Endodermal cell (in vitro differentiated cells): Measurements from ENCODE around the gene RPUSD4. TPM values are rescaled to one million over a fixed set of nuclear protein-coding genes. Genes with fewer than 3 reads are reported as not detected.
A peak's percentile ranks its signal among the peaks of the same experiment; 100 is the strongest.

ENCODE experiments used
- DNase-seq: peaks from one replicate; pipeline ENCODE4 v3.0.0-alpha.2; 2017
- H3K27ac ChIP-seq: 2 replicates; pipeline ENCODE4 v1.5.1; 2013; ENCODE audit warnings: mild to moderate bottlenecking, low read depth, low read length, moderate library complexity
- H3K27me3 ChIP-seq: 2 replicates; pipeline ENCODE4 v1.6.1; 2013; ENCODE audit warnings: mild to moderate bottlenecking, low read length, moderate library complexity; ENCODE audit not compliant: insufficient read depth, control insufficient read depth, poor library complexity, severe bottlenecking
- H3K36me3 ChIP-seq: 2 replicates; pipeline ENCODE4 v1.7.0; 2013; ENCODE audit warnings: mild to moderate bottlenecking, low read length, moderate library complexity; ENCODE audit not compliant: control insufficient read depth, insufficient read depth
- H3K4me1 ChIP-seq: one replicate; pipeline ENCODE4 v1.7.0; 2013; ENCODE audit warnings: low read length; ENCODE audit not compliant: control insufficient read depth, insufficient read depth
- H3K4me3 ChIP-seq: 2 replicates; pipeline ENCODE4 v1.5.1; 2013; ENCODE audit warnings: mild to moderate bottlenecking, low read length, moderate library complexity
- H3K9ac ChIP-seq: 2 replicates; pipeline ENCODE4 v1.6.1; 2013; ENCODE audit warnings: mild to moderate bottlenecking, low read length, moderate library complexity; ENCODE audit not compliant: poor library complexity, severe bottlenecking; ENCODE audit errors: extremely low read depth
- H3K9me3 ChIP-seq: 2 replicates; pipeline ENCODE4 v1.6.1; 2013; ENCODE audit warnings: mild to moderate bottlenecking, low read length, moderate library complexity; ENCODE audit not compliant: control insufficient read depth
- H3K27ac Mint-ChIP-seq: 2 replicates; pipeline ENCODE4 v1.8.0; 2020; ENCODE audit warnings: mixed read lengths
- H3K27me3 Mint-ChIP-seq: 2 replicates; pipeline ENCODE4 v1.8.0; 2021; ENCODE audit warnings: mild to moderate bottlenecking, mixed read lengths; ENCODE audit not compliant: insufficient read depth
- H3K36me3 Mint-ChIP-seq: 2 replicates; pipeline ENCODE4 v1.8.0; 2020; ENCODE audit warnings: low read depth, mixed read lengths
- H3K4me1 Mint-ChIP-seq: 2 replicates; pipeline ENCODE4 v1.8.0; 2020; ENCODE audit warnings: mixed read lengths
- H3K4me3 Mint-ChIP-seq: 2 replicates; pipeline ENCODE4 v1.8.0; 2020; ENCODE audit warnings: mild to moderate bottlenecking, moderate library complexity, mixed read lengths
- H3K9me3 Mint-ChIP-seq: 2 replicates; pipeline ENCODE4 v1.8.0; 2020; ENCODE audit warnings: mild to moderate bottlenecking, mixed read lengths
- WGBS, 2 experiments: methylation state at CpG; one replicate each; pipeline versions ENCODE4 v1.1.5 to v1.1.7; 2013; ENCODE audit warnings: missing lambda C conversion rate in 2 of 2, mixed read lengths in 1 of 2; ENCODE audit not compliant: insufficient coverage in 1 of 2, insufficient read length in 1 of 2; 5-methylcytosine and 5-hydroxymethylcytosine counted together
- total RNA-seq, 2 donors: library from RNA; stranded (reverse); fragmentation: NEBNext Ultra II Directional in 1 of 2; extraction: Animal tissue kit (Norgen Biotek cat#: 25700) in 1 of 2; gene quantifications; 2 replicates in 1 of 2; 3 replicates in 1 of 2; pipeline ENCODE4 v1.2.1, GENCODE V29; 2021
- TF ChIP-seq, protein P1 (sequence below): fragments of 200-600 bp; sonication (generic); conservative IDR thresholded peaks from 2 replicates; pipeline ENCODE4 v1.5.0; 2021; ENCODE audit warnings: antibody characterized with exemption, mild to moderate bottlenecking

RPUSD4 gene
- total RNA-seq, 2 donors from 2014 or later, result 36.8 to 37.7 TPM

DNA sequence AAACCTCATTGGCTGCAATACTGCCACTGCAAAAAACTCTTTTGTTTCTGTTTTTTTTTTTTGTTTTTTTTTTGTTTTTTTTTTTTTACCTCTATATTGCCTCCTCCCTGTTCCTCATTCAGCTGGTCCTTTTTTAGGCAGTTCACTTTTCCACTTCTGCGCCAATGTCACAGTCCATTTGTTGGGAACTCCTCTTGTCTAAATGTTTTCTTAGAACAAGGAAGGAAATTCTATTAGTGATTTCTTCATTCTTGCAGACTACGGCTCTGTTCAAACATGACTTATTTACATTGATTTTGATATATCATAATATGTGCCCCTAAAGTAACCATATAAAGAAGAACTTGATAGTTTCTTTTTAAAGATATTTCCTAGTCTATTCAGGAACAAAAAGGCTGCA, 3.0 kb upstream of the RPUSD4 start:
- H3K36me3 Mint-ChIP-seq, result peaks cover 6% of the 10 kb centered on the region
- H3K4me1 Mint-ChIP-seq, result peaks cover 24% of the 10 kb centered on the region
- H3K27ac ChIP-seq, result no peak overlapping the region
- DNase-seq, result no peak
- peaks cover 10% of the 10 kb centered on the region for H3K36me3 ChIP-seq
- H3K9ac ChIP-seq, result no peak overlapping the region
- no peak overlapping the region for H3K27ac Mint-ChIP-seq
- H3K4me1 ChIP-seq, result no peaks in the 10 kb centered on the region
- no peaks in the 10 kb centered on the region for H3K9me3 ChIP-seq
- 94% methylated on average over 1 of the region's 2 CpGs; no CpG with 5 or more reads in 1 of the 2 experiments for WGBS, 2 experiments
- TF ChIP-seq, protein P1, sequence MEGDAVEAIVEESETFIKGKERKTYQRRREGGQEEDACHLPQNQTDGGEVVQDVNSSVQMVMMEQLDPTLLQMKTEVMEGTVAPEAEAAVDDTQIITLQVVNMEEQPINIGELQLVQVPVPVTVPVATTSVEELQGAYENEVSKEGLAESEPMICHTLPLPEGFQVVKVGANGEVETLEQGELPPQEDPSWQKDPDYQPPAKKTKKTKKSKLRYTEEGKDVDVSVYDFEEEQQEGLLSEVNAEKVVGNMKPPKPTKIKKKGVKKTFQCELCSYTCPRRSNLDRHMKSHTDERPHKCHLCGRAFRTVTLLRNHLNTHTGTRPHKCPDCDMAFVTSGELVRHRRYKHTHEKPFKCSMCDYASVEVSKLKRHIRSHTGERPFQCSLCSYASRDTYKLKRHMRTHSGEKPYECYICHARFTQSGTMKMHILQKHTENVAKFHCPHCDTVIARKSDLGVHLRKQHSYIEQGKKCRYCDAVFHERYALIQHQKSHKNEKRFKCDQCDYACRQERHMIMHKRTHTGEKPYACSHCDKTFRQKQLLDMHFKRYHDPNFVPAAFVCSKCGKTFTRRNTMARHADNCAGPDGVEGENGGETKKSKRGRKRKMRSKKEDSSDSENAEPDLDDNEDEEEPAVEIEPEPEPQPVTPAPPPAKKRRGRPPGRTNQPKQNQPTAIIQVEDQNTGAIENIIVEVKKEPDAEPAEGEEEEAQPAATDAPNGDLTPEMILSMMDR, result no peak
- no peak overlapping the region for H3K4me3 Mint-ChIP-seq
- no peak overlapping the region for H3K4me3 ChIP-seq
- H3K27me3 ChIP-seq, result no peaks in the 10 kb centered on the region
- no peaks in the 10 kb centered on the region for H3K9me3 Mint-ChIP-seq
- H3K27me3 Mint-ChIP-seq, result no peaks in the 10 kb centered on the region

DNA sequence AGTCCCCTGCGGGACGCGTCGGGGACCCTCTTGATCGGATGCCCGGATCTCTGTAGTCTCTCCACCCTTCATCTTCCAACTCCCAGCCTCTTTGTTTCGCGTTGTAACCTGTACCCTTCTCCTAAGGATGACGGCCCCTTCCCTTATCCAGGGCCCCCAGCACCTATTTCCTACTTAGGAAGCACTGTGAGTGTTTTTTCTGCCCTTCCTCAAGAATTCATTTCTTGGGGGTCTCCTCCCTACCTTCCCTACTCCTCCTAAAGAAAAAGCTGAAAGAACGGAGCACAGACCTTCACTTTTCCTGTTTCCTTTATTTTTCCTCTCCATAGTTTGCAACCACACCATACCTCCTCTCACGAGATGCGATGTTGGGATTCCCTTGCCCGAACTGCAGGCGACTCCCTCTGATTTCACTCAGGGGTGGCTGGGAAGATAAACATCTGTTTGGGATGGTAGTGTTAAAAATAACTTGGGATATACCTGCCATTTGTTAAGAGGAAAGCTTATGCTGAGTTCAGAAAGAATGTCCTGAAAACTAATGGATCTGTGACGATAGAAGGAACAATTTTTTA, 725 bp upstream of the RPUSD4 start:
- H3K27ac ChIP-seq, result no peak overlapping the region
- H3K27me3 ChIP-seq, result no peaks in the 10 kb centered on the region

DNA sequence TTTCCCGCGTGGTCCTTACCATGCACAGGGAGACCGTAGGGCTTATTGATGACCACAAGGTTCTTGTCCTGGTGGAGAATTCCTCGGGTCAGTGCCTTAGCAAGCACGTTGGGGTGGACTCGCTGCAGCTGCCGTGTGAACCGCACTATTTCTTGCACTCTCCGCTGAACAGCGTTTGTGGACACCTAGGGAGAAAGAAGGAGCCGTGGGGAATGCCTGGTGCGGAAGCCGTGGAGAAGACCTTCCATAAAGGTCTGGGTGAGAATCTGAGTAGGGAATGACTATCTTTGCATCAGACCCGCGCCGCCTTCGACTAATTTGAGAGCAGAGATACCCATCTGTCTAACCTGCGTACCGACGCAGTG, 597 bp downstream of the RPUSD4 start:
- no peaks in the 10 kb centered on the region for H3K9me3 ChIP-seq
- H3K27ac Mint-ChIP-seq, result peak overlapping the region; percentile 99
- no peaks in the 10 kb centered on the region for H3K27me3 Mint-ChIP-seq
- peak overlapping the region; percentile 99 for H3K4me3 Mint-ChIP-seq
- H3K9ac ChIP-seq, result peak overlapping the region; percentile 90
- peaks cover 42% of the 10 kb centered on the region for H3K36me3 ChIP-seq
- peaks cover 27% of the 10 kb centered on the region for H3K36me3 Mint-ChIP-seq
- peaks cover 18% of the 10 kb centered on the region for H3K4me1 Mint-ChIP-seq
- no peak for DNase-seq
- H3K27me3 ChIP-seq, result no peaks in the 10 kb centered on the region
- peak overlapping the region; percentile 98 for H3K4me3 ChIP-seq
- TF ChIP-seq, protein P1, result no peak
- H3K27ac ChIP-seq, result peak overlapping the region; percentile 83
- WGBS, 2 experiments, result 6% methylated on average over 15 to 20 of the region's 20 CpGs
- no peaks in the 10 kb centered on the region for H3K9me3 Mint-ChIP-seq
- no peaks in the 10 kb centered on the region for H3K4me1 ChIP-seq

More for the DNA sequence above, 725 bp upstream of the RPUSD4 start:
- TF ChIP-seq, protein P1, result no peak
- Histone ChIP-seq H3K36me3 (peaks cover 33% of the 10 kb centered on the region), H3K9me3 (no peaks in the 10 kb centered on the region), H3K4me1 (no peaks in the 10 kb centered on the region), H3K9ac (peak overlapping the region; percentile 90), H3K4me3 (peak overlapping the region; percentile 98)
- H3K4me1 Mint-ChIP-seq, result peaks cover 20% of the 10 kb centered on the region
- H3K4me3 Mint-ChIP-seq, result peak overlapping the region; percentile 99
- H3K9me3 Mint-ChIP-seq, result no peaks in the 10 kb centered on the region
- no peaks in the 10 kb centered on the region for H3K27me3 Mint-ChIP-seq
- H3K36me3 Mint-ChIP-seq, result peaks cover 16% of the 10 kb centered on the region
- no peak for DNase-seq
- peak overlapping the region; percentile 94 for H3K27ac Mint-ChIP-seq
- 4 to 11% methylated on average over 11 to 15 of the region's 15 CpGs for WGBS, 2 experiments
